ENCODE results near the gene SPATA4. TPM values are rescaled to one million over a fixed set of nuclear protein-coding genes. Genes with fewer than 3 reads are reported as not detected.

The SPATA4 gene
- total RNA-seq, 1 donor from 2014 or later, result not detected

GRCh38 chr4:176193126-176193525, 2.3 kb downstream of the SPATA4 start:
- DNase-seq (ENCODE audit: low read depth), result no peak
- no peak for TF ChIP-seq CTCF (conservative IDR thresholded peaks at IDR 0.05; ENCODE audit: low read depth, low read length)
- H3K4me3 ChIP-seq (ENCODE audit: low read depth, low read length), result no peak overlapping the region

- no peak overlapping the region for H3K4me3 ChIP-seq (ENCODE audit: low read depth, low read length)
- peak; percentile 32 for TF ChIP-seq CTCF (conservative IDR thresholded peaks at IDR 0.05; ENCODE audit: low read depth, low read length)
- no peak for DNase-seq (ENCODE audit: low read depth)
These were observed 3.4 kb downstream of the SPATA4 start for GRCh38 chr4:176191974-176192373.

GRCh38 chr4:176189891-176190795, 5.2 kb downstream of the SPATA4 start:
- DNase-seq (ENCODE audit: low read depth), result no peak
- H3K4me3 ChIP-seq (ENCODE audit: low read depth, low read length), result no peak overlapping the region
- no peak for TF ChIP-seq CTCF (conservative IDR thresholded peaks at IDR 0.05; ENCODE audit: low read depth, low read length)

GRCh38 chr4:176188654-176189053, 6.7 kb downstream of the SPATA4 start:
- H3K4me3 ChIP-seq (ENCODE audit: low read depth, low read length), result peak overlapping the region; percentile 12
- peak; percentile 61 for DNase-seq (ENCODE audit: low read depth)
- no peak for TF ChIP-seq CTCF (conservative IDR thresholded peaks at IDR 0.05; ENCODE audit: low read depth, low read length)

- peak; percentile 90 for DNase-seq (ENCODE audit: low read depth)
- TF ChIP-seq CTCF (conservative IDR thresholded peaks at IDR 0.05; ENCODE audit: low read depth, low read length), result no peak
These were observed 7.8 kb downstream of the SPATA4 start for GRCh38 chr4:176187624-176188023.

GRCh38 chr4:176186671-176187395, 8.6 kb downstream of the SPATA4 start:
- no peak overlapping the region for H3K4me3 ChIP-seq (ENCODE audit: low read depth, low read length)
- no peak for DNase-seq (ENCODE audit: low read depth)
- TF ChIP-seq CTCF (conservative IDR thresholded peaks at IDR 0.05; ENCODE audit: low read depth, low read length), result no peak

More at GRCh38 chr4:176187624-176188023, 7.8 kb downstream of the SPATA4 start:
- H3K4me3 ChIP-seq (ENCODE audit: low read depth, low read length), result peak overlapping the region; percentile 18

All from epithelial cell of proximal tubule (primary cell).